NCI-H526 (cell line): ENCODE results near the gene ZNF256.

Experiments used
- DNase-seq, 2 experiments: peaks; one replicate each; lab custom pipeline; 2025; lab: John Stamatoyannopoulos, UW

The ZNF256 gene

DNA sequence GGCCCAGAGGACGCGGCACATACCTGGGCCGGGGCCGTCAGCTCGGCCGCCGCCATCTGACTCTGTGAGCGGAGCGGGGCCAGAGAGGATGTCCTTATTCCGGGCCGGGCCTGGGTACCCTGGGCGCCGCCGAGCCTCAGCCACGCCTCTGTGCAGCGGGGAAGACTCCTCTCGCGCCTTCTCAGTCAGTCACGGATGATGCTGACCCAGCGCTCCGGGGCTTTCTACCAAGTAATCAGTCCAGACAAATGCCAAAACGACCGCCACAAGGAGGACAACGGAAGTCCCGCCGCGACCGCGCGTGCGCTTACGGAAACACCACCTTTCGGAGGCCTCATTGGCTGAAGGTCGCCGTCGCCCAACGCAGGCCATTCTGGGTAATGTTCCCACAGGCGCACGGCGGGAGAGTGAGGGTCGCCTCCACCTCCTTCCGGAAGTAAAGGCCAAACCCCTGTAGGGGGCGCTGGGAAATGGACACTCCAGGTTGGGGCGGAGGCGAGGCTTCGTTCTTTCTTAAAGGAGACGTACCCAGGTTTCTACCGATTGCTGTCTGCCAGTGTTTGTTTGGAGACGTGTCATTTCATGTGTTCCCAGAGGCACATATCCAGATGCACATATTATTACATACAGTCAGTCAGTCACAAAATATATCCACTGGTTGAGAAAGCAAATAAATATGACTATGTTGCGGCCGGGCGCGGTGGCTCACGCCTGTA lies at the start of gene ZNF256:
ZNF256 (minus strand) TSS at position 288 of the 716 bp plus-strand sequence; CDS start at position 56, 232 bp downstream.
- peak; percentile 96 to 99 for DNase-seq

DNA sequence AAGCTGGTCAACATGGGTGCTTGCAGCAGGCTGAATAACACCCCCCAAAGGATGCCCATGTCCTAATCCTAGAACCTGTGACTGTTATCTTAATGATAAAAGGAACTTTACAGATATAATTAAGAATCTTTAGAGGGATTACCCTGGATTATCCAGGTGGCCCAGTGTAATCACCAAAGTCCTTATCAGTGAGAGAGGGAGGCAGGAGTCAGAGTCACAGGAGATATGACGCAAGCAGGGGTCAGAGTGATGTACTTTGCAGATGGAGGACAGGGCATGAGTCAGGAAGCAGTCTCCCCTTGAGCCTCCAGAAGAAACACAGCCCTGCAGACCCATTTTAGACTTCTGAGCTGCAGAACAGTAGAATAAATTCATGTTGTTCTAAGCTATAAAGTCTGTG lies 45.3 kb upstream of the ZNF256 start:
- no peak for DNase-seq

DNA sequence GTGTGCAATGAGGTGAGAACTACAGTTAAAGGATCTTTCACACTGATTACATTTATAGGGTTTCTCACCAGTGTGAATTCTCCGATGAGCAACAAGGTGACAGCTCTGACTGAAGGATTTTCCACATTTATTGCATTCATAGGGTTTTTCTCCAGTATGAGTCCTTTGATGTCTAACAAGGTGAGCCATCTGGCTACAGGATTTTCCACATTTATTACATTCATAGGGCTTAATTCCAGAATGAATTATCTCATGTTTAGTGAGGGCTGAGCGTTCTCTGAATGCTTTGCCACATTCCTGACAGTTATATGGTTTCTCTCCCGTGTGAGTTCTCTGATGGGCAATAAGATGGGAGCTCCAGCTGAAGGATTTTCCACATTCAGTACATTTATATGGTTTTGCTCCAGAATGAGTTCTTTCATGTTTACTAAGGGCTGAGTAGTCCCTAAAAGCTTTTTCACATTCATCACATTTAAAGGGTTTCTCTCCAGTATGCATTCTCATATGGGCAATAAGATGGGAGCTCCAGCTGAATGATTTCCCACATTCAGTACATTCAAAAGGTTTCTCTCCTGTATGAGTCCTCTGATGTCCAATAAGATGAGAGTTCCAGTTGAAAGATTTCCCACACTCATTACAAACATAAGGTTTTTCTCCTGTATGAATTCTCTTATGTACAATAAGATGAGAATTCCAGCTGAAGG lies 31.2 kb upstream of the ZNF256 start:
- DNase-seq: no peak

DNA sequence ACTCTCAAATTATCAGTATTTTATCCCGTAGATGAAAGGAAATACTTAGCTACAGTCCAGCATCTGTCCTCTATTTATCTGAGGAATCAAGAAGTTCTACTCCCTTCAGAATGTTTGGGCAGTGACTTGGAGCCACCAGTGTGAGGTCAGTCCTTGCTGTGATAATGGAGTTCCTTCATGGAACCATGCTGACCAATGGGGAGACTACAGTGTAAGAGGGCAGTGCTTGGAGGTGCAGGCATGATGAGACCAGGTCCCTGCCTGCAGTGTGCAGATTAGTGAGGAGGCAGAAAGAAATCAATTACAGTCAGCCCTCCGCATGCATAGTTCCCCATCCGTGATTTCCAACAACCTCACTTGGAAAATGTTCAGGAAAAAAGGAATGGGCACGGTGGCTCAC lies 26.9 kb upstream of the ZNF256 start, which contains the start of gene C19orf18:
C19orf18 (minus strand) TSS at position 101 of the 400 bp plus-strand sequence. CDS start 102 bp downstream, outside the sequence.
- DNase-seq: no peak

DNA sequence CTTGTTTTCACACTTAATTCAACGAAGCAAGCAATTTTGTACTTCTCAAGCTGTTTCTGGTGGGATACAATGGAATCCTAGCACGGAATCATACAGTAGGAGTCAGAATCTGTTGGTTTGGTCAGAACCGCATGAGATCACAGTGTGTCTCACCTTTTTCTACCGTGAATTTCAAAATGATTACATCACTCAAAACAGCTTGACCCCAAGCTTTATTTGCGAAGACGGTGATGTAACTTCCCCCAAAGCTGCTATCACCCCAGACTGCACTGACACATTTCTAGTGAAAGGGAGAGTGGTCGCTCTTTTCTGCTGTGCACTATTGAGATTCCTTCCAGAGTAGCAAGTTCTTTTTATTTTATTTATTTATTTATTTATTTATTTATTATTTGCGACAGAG lies 17.3 kb upstream of the ZNF256 start:
- no peak for DNase-seq

DNA sequence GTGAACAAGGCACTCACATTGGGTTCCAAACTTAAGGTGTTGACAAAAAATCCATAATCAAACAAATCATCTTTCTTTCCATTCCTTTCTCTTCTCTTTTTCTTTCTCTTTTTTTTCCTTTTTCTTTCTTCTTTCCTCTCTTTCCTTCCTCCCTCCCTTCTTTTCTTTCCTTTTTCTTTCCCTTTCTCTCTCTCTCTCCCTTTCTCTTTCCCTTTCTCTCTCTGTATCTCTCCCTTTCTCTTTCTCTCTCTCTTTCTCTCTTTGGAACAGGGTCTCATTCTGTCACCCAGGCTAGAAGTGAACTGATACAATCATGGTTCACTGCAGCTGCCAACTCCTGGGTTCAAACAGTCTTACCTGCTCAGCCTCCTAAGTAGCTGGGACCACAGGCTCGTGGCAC lies 14.3 kb upstream of the ZNF256 start:
- DNase-seq: no peak

DNA sequence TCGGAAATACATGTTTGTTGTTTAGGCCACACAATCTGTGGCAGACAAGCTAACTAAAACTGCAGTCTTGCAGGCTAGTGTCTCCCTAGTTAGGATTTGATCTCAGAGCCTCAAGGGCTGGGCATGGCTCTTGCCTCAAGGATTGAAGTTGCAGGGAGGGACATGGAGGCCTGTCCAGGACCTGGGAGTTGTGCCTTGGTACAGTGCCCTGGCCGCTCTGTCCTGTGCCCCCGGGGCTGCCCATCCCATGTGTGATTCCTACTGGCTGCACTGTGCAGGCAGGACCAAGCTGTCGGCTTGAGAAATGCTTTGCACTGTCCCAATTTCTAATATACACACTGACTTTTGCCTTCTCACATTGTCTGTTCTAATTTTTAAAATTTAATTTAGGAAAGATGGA lies 7.5 kb upstream of the ZNF256 start:
- DNase-seq: no peak

DNA sequence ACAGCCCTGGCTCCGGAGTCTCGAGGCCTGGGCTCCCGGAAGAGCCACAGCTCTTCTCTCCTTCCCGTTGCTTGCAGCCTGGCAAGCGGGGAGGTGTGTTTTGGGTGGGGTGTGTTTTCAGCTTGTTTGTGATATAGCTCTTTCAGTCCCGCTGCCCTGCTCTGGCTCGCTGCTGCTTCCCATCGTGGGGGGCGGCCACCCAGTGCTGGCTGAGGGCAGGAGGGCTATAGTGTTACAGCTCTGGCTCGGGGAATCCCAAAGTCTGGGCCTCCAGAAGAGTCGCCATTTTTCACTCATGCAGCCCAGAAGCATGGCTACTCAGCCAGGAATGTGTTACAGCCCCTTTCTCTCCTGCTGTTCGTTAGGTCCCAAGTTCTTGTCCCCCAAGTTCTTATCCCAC lies 2.2 kb upstream of the ZNF256 start:
- no peak for DNase-seq

DNA sequence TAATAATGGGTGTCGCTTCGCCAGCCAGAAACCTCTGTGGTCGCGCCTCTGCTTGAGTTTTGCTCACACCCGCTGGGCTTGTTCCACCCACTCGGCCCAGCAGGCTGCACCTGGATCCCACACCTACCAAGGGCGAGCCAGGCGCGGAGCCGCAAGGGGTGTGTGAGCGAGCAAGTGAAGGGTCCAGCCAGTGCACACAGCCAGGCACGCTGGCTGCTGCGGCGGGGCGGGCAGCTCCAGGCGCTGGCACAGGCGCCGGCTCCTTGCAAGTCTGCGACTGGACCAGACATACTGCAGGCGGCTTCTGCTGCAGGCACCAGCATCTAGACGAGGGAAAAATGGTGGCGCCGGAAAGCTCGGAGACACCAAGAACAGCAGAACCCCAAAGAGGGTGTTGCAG lies 1.8 kb upstream of the ZNF256 start:
- no peak for DNase-seq

DNA sequence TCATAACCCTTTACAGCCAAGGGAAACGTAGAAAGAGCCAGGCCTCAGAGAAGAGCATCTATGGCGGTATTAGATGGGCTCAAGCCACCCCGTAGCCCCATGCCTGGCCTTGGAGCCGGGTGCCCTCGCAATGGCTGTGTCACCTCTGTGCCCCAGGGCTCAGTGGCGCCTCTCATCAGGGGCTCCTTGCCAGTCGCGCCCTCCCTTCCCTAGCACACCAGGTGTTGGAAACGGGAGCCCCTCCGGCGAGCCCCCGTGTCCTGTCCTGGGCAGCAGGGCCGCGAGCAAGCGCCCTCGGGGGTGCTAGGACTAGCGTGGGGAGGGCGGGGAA lies 453 bp downstream of the ZNF256 start:
- DNase-seq: peak in 1 of 2 experiments; percentile 23

DNA sequence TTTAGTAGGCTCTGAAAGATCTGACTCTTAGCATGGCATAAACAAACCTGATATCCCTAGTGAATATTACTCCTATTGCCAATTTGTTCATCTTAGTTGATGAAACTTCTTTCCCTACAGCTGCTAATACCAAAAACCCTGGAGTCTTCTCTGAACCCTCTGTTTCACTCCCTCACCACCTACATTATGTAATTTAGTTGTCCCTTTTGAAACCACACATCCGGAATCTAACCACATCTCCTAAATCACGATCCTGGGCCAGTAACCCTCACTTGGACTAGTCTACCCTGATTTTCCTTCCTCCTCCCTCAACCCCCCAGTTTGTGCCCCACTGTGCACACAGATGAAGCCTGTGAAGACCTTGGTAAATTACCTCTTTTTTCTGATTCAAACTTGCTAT lies 1.2 kb downstream of the ZNF256 start:
- no peak for DNase-seq

DNA sequence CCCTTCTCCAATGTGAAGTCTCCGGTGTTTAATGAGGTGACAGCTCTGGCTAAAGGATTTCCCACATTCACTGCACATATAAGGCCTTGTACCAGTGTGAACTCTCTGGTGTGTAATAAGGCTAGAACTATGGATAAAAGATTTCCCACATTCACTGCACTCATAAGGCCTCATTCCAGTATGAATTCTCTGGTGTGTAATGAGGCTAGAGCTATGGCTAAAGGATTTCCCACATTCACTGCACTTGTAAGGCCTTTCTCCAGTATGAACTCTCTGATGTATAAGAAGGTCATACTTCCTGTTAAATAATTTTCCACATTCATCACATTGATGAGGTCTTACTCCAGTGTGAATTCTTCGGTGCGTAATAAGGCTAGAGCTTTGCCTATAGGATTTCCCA lies 5.9 kb downstream of the ZNF256 start:
- no peak for DNase-seq

DNA sequence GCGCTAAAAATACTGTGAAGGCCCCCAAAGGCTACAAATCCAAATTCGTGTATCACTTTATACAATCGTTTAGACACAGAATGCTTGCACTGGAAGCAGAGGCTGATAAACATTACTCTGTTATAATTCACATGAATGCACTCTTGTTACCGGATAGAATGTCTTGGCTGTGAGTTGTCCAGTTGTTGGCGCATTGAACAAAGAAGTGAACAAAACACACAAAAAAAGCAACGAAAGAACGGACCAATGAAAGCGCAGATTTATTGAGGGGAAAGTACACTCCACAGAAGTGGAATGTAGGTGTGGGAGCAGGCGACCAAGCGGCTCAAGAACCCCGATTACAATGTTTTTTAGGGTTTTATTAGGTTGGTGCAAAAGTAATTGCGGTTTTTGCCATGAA lies 11.8 kb downstream of the ZNF256 start:
- no peak for DNase-seq

DNA sequence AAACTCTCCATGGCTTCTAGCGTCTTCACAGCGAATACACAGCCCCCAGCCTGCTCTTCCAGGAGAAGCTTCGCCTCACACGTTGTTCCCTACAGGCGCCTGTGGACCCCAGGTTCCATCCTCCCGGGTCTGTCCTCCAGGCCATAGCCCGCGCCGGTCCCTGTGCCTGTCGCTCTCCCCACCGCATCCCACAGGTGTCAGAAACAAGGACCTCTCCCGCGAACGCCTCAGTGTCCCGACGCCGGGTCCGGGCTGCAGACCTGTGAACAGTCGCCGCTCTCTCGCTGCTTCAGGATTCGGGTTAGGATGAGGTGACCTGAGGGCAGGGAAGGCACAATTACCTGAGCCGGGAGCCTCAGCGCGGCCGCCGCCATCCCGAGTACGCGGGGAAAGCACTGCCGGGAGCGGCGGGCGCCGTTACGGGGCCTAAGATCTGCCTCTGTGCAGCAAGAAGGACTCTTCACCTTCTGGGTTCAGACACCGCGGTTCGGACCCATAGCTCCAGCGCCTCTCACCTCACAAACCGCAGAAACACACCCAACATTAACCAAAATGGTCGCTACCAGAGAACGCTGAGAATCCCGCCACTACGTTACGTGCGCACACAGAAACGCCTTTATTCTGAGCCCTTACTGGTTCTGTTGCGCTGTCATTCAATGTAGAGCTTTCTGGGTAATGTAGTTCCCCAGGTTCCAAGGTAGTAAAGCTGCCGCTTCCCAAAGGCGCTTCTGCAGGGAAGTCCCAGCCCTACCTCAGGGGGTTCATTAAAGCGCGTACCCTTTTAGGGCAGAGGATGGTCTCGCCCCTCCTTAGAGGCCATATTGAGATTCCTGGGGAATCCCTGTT lies 12.5 kb downstream of the ZNF256 start, which contains the start of gene ZNF418:
ZNF418 (minus strand) TSS at position 583 of the 846 bp plus-strand sequence. CDS start 1,580 bp downstream, outside the sequence.
- DNase-seq: no peak

DNA sequence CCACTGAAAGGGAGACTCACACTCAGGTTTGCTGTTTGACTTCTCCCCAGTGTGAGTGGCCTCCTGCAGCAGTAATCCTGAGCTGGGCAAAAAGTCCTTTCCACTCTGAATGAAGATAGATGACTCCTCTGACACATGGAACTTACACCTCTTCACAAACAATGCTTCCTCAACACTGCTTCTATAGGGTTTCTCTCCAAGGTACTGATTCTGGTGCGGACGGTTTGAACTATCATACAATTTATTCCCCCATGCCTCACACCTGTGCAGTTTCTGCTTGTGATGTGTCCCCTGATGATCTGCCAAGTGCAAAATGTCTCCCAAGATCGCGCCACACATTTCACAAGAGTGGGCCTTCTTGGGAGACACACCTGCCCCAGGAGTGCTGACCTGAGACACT lies 19.9 kb downstream of the ZNF256 start:
- no peak for DNase-seq

DNA sequence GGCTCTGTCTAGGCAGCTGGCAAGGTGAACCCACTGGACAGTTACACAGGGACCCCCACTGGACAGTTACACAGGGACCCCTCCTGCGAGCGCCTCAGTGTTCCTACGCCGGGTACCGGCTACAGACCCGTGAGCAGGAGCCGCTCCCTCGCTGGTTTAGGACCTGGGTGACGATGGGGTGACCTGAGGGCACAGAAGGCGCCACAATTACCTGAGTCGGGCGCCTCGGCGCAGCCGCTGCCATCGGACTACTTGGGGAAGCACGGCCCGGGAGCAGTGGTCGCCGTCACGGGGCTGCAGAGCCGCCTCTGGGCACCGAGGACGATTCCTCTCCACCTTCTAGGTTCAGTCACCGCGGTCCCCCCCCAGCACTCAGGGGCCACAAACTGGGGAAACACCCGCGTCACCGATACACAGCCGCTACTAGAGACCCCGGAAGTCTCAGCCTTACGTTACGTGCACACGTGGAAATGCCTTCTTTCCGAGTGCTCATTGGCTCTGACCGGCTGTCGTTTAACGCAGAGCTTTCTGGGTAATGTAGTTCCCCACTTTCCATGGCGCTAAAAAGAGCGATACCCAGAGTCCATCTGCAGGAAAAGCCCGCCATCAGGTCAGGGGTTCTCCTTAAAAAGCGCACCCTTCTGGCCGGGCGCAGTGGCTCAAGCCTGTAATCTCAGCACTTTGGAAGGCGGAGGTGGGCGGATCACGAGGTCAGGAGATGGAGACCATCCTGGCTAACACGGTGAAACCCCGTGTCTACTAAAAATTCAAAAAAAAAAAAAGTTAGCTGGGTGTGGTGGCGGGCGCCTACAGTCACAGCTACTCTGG lies 31.1 kb downstream of the ZNF256 start, which contains the start of gene ZNF417:
ZNF417 (minus strand) TSS at position 425 of the 828 bp plus-strand sequence; CDS start at position 244, 181 bp downstream.
- DNase-seq: peak; percentile 94 to 97

DNA sequence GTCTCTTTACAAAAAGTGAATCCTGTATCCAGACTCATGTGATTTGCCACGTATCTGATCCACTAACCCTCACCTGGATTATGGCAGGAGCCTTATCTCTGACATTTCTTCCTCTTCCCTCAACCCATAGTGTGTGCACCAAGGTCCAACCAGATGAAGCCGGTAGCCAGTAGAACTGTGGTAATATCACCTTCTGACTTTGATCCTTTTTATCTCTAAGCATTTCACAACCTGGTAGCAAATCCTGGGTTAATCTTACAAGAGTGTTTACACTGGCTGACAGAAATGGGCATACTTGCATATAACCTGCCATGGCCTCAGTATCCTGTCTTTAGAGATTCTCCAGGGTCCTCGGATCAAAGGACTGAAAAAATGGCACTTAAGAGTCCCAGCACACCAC lies 33.0 kb downstream of the ZNF256 start:
- no peak for DNase-seq

DNA sequence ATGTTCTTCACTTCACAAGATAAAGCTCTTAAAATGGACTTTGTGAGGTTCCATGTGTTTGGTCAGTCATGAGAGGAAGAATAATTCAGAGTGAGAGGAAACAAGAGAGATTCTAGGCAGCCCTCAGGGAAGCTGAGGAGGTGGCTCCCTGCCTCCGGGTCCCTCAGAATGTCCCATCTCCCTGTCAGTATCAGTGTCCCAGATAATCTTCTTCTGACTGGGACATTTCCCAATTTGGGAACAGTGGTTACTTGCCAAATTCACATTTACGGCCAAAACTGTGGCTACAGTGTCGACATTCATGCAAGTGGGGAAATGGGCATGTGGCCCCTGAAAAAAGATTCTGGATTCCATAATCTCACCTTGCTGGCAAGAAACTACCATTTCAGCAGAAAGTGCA lies 40.1 kb downstream of the ZNF256 start:
- DNase-seq: no peak

DNA sequence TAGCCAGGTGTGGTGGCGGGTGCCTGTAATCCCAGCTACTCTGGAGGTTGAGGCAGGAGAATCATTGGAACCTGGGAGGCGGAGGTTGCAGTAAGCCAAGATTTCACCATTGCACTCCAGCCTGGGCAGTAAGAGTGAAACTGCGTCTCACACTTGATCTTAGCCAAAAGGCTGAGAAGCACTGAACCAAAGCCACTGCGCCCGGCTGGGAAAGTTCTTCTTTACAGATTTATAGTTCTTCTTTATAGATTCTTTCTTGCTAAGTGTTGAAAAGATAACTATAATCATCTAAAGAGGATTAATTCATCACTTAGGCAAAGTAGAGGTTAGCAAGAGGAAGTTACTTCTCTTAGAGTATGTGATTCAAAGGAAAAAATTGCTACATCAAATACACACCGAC lies 42.2 kb downstream of the ZNF256 start:
- no peak for DNase-seq

DNA sequence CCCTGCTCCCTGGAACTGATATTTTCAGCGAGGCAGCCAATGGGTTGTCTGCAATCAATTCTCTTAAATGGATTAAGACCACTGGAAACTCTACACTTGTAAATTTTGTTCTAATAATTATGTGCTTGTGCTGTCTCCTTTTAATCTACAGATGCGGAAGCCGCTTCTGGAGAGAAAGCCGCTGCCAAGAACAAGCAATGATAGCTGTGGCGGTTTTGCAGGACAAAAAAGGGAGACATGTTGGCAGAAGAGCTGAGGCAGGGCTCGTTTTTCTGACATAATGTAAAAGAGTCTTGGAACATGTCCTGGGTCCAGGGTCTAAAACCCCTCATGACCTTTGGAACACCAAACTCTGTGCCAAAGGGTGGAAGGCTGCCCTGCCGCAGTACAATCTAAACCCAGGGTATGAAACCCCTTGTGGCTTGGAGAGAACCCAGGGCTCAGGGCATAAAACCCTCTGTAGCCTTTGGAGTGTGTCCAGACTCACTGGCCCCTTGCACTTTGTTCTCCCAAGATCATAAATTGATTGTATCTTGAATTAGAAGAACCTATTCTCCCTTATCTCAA lies 43.8 kb downstream of the ZNF256 start:
- DNase-seq: no peak

DNA sequence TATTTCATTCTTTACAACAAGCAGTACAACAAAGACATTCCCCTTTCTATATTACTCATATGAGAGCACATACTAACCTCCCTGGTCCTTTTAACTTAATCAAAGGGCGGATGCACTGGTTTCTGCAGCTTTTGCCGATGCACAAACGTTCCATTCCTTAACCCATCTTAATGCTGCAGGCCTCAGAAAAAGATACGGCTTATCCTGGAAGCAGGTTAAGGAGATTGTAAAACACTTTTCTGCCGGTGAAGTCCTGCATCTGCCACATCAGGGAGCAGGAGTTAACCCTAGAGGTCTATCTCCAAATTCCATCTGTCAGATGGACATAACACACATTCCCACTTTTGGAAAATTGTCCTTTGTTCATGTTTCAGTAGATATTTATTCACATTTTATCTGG lies 47.2 kb downstream of the ZNF256 start:
- no peak for DNase-seq
